ENCODE results near the gene RER1. TPM values are rescaled to one million over a fixed set of nuclear protein-coding genes. Genes with fewer than 3 reads are reported as not detected.

Gene RER1
- total RNA-seq, 2 donors from 2014 or later: 38.8 to 47.2 TPM

DNA sequence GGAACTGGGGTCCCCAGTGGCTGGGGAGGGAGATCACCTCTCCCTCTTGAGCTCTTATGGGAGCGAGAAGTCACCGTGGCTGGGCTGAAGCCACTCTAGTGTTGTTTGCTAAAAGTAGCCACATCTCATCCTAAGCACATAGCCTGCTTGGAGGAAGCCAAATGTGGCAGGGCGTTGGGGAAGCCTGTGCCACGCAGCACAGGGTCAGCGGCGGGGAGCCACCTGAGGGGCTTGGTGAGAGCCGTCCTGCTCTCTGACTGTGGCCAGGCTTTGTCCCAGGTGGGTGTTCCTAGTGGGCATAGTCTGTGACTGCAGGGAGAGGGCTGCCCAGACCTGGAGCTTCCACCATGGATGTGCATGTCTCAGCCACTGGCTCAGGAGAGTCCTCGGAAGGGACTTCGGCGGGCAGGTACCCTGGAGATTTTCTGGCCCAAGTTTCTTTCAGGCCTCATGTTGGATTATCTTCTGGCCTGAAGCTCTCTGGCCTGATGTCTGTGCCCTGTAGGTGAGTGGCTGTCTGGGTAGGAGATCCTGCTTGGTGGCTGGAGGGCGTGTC lies 39.2 kb upstream of the RER1 start:
- Histone ChIP-seq H3K27me3 (no peaks in the 10 kb centered on the region), H3K9me3 (no peaks in the 10 kb centered on the region), H3K4me1 (peaks cover 0 to 10% of the 10 kb centered on the region in 2 donors), H3K36me3 (no peaks in the 10 kb centered on the region), H3K4me3 (no peak overlapping the region), H3K27ac (peak overlapping the region in 1 of 2 donors; percentile 45)
- TF ChIP-seq, protein P1, sequence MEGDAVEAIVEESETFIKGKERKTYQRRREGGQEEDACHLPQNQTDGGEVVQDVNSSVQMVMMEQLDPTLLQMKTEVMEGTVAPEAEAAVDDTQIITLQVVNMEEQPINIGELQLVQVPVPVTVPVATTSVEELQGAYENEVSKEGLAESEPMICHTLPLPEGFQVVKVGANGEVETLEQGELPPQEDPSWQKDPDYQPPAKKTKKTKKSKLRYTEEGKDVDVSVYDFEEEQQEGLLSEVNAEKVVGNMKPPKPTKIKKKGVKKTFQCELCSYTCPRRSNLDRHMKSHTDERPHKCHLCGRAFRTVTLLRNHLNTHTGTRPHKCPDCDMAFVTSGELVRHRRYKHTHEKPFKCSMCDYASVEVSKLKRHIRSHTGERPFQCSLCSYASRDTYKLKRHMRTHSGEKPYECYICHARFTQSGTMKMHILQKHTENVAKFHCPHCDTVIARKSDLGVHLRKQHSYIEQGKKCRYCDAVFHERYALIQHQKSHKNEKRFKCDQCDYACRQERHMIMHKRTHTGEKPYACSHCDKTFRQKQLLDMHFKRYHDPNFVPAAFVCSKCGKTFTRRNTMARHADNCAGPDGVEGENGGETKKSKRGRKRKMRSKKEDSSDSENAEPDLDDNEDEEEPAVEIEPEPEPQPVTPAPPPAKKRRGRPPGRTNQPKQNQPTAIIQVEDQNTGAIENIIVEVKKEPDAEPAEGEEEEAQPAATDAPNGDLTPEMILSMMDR (IDR thresholded peaks at IDR 0.05): no peak
- no peak for DNase-seq (ENCODE audit: low spot score)

DNA sequence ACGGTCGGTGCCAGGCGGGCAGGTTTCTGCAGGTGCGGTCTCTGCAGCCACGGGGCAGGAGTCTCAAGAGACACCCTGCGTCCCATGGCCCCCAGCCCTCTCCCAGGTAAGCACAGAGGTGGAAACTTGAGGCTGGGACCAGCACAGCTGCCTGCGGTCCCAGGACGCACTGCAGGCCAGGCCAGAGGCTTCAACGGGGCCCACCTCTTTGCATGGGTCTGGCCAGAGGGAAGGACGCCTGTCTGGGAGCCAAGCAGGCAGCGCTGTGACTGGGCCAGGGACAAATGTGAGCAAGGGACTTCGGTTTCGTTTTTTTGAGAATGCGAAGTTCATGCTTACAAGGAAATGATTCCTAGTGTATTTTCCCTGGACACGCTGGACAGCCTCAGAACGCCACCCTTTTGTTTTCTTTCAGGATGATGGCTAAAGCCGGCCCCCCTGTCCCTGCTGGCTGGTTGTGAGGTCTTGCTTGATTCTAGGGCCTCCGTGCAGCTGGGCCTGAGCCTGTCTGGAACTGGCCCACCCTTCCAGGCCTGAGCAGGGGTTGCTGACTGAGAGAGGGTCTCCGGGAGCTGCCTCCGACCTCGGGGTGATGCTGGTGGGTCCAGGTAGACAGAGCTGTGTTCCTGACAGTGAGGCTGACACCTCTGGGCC lies 38.6 kb upstream of the RER1 start:
- H3K36me3 ChIP-seq: no peaks in the 10 kb centered on the region
- TF ChIP-seq, protein P1 (IDR thresholded peaks at IDR 0.05): no peak
- no peak overlapping the region for H3K4me3 ChIP-seq
- peak overlapping the region; percentile 45 to 60 for H3K27ac ChIP-seq
- no peaks in the 10 kb centered on the region for H3K9me3 ChIP-seq
- no peaks in the 10 kb centered on the region for H3K27me3 ChIP-seq
- DNase-seq (ENCODE audit: low spot score): no peak
- H3K4me1 ChIP-seq: peaks cover 0 to 10% of the 10 kb centered on the region in 2 donors

DNA sequence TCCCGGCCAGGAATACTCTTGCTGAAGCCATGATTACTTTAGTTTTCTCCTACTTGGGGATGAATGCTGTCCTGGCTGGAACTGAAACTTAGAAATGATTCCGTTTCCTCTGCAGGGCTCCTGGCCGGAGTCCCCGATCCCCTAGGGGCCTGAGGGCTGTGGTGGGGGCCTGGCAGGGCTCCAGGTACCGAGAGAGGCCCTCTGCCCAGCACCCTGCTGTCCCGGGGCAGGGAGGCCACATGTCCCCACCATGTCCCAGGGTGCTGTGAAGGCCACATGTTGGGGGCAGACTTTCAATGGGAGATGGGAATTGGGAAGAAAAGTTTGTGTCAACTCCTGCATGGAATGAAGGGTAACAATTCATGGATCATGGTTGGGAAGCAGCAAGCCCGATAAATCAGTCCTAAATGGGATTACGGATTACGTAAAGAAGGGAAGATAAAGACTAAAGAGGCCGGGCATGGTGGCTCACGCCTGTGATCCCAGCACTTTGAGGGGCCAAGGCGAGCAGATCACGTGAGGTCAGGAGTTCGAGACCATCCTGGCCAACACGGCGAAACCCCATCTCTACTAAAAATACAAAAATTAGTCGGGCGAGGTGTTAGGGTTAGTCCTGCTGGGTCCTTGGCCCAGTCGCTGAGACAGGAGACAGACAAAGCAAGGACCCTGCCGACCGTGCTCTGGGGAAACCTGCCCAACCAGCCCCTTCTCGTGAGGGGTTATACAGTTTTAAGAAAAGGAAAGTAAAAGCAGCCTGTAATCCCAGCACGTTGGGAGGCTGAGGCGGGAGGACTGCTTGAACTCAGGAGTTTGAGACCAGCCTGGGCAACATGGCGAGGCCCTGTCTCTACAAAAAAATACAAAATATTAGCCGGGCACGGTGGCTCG lies 37.8 kb upstream of the RER1 start:
- DNase-seq (ENCODE audit: low spot score): no peak
- peak overlapping the region; percentile 45 to 60 for H3K27ac ChIP-seq

DNA sequence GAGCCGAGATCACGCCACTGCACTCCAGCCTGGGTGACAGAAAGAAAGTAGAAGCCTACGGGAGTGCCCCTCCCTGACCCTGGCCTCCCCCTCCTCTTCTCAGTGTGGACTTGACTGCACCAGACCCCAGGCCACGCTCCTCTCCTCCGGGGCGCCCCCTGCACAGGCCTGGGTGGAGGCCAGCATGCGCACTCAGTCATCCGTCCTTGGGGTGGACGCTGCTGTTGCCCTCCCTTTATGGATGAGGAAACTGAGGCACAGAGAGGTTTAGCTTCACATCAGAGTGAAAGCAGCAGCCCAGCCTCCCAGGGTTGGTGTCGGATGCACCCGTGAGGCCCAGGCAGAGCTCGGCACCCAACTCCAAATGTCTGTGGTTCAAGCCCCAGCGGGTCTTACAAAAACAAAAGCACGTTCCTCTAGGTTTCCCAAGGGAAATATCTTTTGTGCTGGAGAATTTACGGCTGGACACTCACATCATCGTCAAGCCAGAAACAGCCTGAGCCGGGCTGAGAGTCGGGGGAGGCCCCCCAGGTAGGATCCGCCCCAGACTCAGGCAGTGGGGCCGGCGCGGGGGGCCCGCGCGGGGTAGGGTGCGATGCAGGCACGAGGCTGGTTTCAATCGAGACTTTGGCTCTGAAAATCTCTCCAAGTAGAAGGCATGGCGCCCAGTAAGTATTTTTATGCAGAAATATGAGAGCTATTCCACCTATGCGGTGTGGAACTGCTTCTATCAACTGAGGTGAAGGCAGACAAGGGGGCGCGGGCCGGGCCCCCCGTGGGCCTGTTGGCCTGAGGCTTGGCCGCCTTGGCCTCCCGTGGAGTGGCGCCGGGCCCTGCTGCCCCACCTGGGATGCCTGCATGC lies 36.9 kb upstream of the RER1 start:
- Histone ChIP-seq H3K9me3 (no peaks in the 10 kb centered on the region), H3K36me3 (no peaks in the 10 kb centered on the region), H3K27ac (no peak overlapping the region), H3K4me3 (no peak overlapping the region), H3K4me1 (peaks cover 0 to 10% of the 10 kb centered on the region in 2 donors), H3K27me3 (no peaks in the 10 kb centered on the region)
- DNase-seq (ENCODE audit: low spot score): no peak
- TF ChIP-seq, protein P1 (IDR thresholded peaks at IDR 0.05): no peak

More for the DNA sequence above, 37.8 kb upstream of the RER1 start:
- H3K4me1 ChIP-seq: peaks cover 0 to 10% of the 10 kb centered on the region in 2 donors
- TF ChIP-seq, protein P1 (IDR thresholded peaks at IDR 0.05): no peak
- H3K27me3 ChIP-seq: no peaks in the 10 kb centered on the region
- H3K4me3 ChIP-seq: no peak overlapping the region
- no peaks in the 10 kb centered on the region for H3K36me3 ChIP-seq
- no peaks in the 10 kb centered on the region for H3K9me3 ChIP-seq
